HG03139 (cell line): ENCODE measurements around the gene GPBP1L1.
"Not testable (repeated sequence)": the region's sequence is repeated elsewhere in the genome, so short reads cannot be mapped to it uniquely, and the experiment has no call there.

Source experiments
- ATAC-seq: cut with Tn5 transposase; IDR thresholded peaks from one replicate; pipeline ENCODE4 v1.9.1; 2021; ENCODE audit not compliant: unreplicated experiment

The GPBP1L1 gene, protein sequence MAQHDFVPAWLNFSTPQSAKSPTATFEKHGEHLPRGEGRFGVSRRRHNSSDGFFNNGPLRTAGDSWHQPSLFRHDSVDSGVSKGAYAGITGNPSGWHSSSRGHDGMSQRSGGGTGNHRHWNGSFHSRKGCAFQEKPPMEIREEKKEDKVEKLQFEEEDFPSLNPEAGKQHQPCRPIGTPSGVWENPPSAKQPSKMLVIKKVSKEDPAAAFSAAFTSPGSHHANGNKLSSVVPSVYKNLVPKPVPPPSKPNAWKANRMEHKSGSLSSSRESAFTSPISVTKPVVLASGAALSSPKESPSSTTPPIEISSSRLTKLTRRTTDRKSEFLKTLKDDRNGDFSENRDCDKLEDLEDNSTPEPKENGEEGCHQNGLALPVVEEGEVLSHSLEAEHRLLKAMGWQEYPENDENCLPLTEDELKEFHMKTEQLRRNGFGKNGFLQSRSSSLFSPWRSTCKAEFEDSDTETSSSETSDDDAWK

GRCh38 chr1:45686288-45687013, at the start of gene GPBP1L1:
Gene GPBP1L1, minus strand, starts transcription at chr1:45686533. Its CDS starts 27,446 bp downstream, at chr1:45659087.
- peak; percentile 52 for ATAC-seq

DNA sequence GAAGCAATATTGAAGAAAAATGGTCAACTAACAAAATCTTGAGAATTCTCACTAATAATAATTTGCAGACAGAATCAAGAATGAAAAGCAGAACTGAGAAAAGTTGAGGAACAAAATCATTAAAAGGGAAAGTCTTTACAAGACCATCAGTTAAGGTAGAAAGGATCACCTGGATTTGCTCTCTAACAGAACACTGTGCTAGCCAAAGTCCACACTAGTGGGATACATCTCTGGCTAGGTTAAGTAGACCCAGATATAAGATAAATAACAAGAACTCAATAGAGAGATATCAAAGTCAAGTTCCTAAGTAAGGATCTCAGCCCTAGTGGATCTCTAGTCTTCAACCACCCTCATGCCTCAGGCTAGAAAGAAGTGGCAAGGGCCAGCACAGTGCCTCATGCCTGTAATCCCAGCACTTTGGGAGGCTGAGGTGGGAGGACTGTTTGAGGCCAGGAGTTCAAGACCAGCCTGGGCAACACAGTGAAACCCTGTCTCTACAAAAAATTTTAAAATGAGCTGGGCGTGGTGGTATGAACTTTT, 44.5 kb upstream of the GPBP1L1 start:
- no peak for ATAC-seq

DNA sequence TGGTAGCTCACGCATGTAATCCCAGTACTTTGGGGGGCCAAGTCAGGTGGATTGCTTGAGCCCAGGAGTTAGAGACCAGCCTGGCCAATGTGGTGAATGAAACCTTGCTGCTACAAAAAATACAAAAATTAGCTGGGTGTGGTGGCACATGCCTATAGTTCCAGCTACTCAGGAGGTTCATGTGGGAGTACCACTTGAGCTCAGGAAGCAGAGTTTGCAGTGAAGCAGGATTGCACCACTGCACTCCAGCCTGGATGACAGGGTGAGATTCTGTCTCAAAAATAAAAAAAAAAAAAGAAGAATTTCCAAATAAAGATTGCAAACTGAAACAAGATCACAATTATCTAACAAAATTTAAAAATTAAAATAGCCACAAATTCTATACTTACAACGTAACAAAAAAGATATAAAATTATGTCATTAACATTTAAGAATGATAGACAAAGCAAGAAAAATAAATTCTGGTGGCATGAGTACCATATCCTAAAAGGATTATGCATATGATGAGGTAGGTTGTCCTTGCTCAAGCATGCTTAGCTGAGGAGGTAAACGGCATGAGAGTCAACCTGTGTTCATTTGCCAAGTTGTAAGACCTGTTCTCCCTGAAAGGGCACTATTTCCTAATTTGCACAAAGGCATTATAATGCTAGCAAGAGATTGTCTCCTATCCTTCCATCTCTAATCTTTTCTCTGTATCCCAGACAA, 43.9 kb upstream of the GPBP1L1 start:
- no peak for ATAC-seq

DNA sequence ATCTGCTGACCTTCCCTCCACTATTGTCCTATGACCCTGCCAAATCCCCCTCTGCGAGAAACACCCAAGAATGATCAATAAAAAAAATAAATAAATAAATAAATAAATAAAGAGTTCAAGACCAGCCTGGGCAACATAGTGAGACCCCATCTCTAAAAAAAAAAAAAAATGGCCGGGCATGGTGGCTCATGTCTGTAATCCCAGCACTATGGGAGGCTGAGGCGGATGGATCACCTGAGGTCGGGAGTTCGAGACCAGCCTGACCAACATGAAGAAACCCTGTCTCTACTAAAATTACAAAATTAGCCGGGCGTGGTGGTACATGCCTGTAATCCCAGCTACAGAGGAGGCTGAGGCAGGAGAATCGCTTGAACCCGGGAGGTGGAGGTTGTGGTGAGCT, 39.7 kb upstream of the GPBP1L1 start:
- ATAC-seq, result not testable (repeated sequence)

DNA sequence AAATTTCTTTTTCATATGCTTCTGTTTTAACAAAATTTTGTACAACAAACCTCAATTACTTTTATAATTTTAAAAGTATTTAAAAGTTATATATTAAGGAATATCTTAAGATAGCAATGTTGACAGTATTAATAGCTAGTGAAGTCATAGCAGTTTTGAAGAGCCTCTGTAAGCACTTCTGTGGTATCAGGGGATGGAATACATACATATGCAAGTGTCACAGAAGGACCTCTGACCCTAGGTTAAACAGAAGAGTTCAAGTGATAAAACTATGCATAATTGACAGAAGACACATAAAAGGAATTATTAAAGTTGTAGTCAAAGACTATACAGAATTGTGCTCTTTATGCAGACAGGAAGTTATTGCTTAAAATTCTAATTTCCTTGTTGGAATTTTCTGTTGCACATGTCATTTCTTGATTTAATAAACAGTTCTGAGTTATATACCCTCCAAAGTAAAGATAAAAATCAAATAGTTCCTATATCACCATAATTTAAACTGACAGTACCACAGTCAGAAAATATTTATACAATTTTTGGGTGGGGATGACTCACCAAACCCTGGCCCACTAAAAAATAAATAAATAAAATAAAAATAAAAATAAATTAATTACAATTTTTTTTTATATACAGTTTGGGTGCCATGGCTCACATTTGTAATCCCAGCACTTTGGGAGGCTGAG, 37.1 kb upstream of the GPBP1L1 start:
- no peak for ATAC-seq

GRCh38 chr1:45722809-45723208, 36.5 kb upstream of the GPBP1L1 start:
- ATAC-seq, result no peak

DNA sequence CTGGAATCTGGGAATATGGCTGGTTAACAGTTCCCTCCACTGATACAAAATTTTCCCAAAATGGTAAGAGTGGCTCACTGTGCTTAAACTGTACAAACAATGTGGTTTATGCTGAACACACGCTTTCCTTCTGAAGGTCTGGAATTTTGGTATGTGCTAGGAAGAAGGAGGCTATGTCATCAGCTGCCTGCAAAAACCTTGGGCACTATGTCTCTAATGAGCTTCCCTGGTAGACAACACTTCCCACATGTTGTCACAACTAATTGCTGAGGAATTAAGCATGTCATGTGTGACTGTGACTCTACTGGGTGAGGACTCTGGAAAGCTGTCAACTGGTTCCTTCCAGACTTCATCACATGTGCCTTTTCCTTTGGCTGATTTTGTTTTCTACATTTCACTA, 34.9 kb upstream of the GPBP1L1 start:
- ATAC-seq, result no peak

DNA sequence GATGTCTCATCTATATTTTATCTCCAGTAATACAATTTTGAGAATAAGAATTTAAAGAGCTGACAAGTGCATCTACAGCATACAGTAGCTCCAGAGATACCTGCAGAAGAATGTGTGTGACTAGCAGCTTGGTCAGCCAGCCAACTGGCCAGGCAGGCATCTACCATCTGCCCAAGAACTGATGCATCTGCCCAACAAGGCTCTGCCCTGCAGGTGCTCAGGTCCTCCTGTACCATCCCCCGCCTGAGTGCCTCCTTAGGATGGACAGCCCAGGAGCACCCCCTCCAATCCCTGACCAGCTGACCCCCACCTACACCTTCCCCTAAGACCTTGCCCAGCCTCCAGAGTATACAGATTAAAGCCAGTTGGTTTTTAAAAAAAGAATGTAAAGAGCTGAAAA, 32.0 kb upstream of the GPBP1L1 start:
- ATAC-seq, result no peak

DNA sequence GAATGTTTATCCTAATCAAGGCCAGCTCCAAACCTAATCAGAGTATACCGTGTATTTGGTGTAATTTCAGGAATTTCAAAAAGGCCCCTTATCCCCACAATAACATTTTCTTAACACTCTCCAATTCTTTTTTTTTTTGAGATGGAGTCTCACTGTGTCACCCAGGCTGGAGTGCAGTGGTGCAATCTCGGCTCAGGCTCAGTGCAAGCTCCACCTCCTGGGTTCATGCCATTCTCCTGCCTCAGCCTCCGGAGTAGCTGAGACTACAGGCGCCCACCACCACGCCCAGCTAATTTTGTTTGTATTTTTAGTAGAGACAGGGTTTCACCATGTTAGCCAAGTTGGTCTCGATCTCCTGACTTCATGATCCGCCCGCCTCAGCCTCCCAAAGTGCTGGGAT, 31.1 kb upstream of the GPBP1L1 start:
- ATAC-seq, result not testable (repeated sequence)

- ATAC-seq, result no peak
These were observed 30.4 kb upstream of the GPBP1L1 start for GRCh38 chr1:45716700-45717099.

DNA sequence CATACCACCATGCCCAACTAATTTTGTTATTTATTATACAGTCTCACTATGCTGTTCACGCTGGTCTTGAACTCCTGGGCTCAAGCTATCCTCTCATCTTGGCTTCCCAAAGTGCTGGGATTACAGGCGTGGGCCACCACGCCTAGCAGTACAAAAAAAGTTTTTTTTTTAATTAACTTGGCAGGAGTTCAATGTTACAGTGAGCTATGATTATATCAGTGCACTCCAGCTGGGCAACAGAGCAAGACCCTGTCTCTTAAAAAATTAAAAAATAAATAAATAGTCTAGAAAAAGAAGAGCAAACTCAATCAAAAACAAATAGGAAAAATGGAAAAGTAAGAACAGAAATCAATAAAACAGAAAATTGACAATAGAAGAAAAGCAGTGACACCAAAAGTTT, 27.4 kb upstream of the GPBP1L1 start:
- ATAC-seq, result no peak

DNA sequence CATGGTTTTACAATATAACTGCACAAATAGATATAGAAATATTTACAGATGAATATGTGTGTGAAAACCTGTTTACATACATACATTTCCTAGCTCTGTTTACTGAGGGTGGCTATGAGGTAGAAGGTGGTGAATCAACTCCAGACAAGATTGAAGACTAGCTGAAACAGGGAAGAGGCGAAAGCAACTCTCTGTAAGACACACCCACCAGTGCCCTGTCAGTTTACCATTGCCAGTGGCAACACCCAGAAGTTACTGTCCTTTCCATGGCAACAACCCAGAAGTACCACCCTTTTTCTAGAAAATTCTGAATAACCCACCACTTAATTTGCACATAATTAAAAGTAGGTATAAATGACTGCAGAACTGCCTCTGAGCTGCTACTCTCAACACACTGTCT, 18.3 kb upstream of the GPBP1L1 start:
- no peak for ATAC-seq

- no peak for ATAC-seq
These were observed 8.5 kb upstream of the GPBP1L1 start for GRCh38 chr1:45694823-45695222.

- not testable (repeated sequence) for ATAC-seq
These were observed 7.5 kb upstream of the GPBP1L1 start for GRCh38 chr1:45693811-45694210.

GRCh38 chr1:45687754-45688740, 1.7 kb upstream of the GPBP1L1 start, which contains the start of gene TMEM69:
Gene TMEM69, plus strand, starts transcription at chr1:45688181. Its CDS starts 2,888 bp downstream, at chr1:45691069.
- no peak for ATAC-seq

DNA sequence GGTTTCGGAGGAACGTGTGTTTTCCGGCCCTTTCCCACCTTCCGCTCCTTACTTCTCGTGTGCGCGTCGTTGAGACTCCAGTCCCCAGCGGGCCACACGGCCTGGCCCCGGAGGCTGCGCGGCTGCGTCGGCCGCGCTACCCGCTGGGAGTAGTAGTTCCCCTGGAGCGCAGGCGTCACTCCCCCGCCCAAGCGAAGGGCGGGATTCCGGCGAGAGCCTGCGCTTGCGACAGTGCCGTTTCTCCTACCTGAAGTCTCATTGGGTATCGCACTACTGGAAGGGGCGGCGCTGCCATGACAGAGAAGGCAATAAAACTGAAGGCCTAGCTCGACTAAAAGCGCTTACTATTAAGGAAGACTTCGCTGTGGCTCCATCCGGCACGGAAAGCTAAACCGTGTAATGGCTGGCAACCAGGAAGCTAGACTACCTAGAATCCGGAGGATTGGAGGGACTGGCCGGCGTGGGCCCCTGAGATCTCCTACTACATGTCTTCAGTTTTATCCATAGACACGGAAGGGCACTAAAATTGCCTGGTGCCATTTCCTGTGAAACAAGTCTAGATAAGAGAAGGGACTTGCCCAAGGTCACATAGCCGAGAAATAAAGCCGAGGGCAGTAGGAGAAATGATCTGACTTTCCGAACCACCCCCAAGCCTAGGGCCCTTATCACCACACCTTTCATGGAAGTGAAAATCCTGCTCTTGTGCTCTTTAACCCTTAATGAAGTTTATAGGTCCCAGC, 851 bp upstream of the GPBP1L1 start:
- peak; percentile 76 for ATAC-seq

- ATAC-seq, result peak; percentile 17
These were observed 382 bp downstream of the GPBP1L1 start for GRCh38 chr1:45686015-45686287.

DNA sequence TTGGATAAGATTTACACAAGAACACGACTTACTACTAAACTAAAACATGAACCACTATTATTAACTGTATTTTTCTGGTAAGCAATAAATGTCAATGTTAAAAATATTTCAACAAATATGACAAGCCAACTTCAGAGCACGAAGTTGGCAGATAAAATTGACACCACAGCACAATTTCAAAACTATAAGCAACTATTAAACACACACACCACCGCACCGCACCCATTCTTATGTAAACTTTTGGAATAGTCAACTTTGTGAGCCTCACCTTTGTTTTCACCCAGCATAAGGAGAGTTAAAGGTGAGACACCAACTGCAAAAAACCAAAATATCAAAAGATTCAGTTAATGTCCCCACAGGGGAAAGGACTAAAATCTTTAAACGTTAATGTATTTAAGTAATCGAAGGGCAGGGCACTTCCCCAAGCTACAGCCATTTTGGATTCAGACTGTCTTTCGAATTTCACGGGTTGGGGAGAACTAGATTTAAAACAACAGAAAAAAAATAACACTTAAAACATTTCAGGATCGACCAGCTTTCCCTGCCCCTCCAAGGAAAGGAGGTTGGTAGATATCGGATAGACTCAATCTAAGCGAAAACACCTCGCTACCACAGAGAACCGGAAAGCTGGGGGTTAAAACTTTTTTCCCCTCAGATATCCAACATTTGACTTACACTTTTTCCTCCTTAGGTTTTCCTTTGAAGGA, 872 bp downstream of the GPBP1L1 start:
- no peak for ATAC-seq
